K562 (cell line): Measurements from ENCODE around the gene ADGRB2. TPM values are rescaled to one million over a fixed set of nuclear protein-coding genes. Genes with fewer than 3 reads are reported as not detected.
A peak's percentile ranks its signal among the peaks of the same experiment; 100 is the strongest.

Experiments
- ATAC-seq: fragments of 200-7000 bp; cut with Tn5 transposase; 3 replicates; pipeline ENCODE4 v1.9.1; 2020; ENCODE audit warnings: moderate library complexity
- BruUV-seq: library from RNA; stranded (reverse); fragments of 400-500 nt; replicated peaks from 2 replicates; lab custom pipeline; 2021; lab: Mats Ljungman, UMichigan
- CTCF ChIA-PET: fragments of 300-600 bp; formaldehyde crosslinking; extraction: SDS; loops from one replicate; lab custom pipeline; 2021; ENCODE audit warnings: low intra/inter-chr PET ratio; lab: Yijun Ruan, JAX
- POLR2A ChIA-PET: fragments of 300-600, 350-650 bp; sonication (Branson Sonifier 250); formaldehyde crosslinking; extraction: SDS; loops from one replicate; lab custom pipeline; 2021; ENCODE audit warnings: antibody characterized with exemption, inconsistent platforms; lab: Yijun Ruan, JAX
- DNase-seq, 4 experiments: peaks; one replicate each; pipeline versions ENCODE4 v3.0.0 to v3.0.0-alpha.2; 2011 to 2018; ENCODE audit warnings: low spot score in 3 of 4, mixed read lengths in 3 of 4; ENCODE audit errors: extremely low read depth in 1 of 4
- FAIRE-seq: peaks from 2 replicates; lab custom pipeline; 2011; peaks lifted over from hg19 to GRCh38; lab: Jason Lieb, UNC
- H2AFZ ChIP-seq: 2 replicates; pipeline ENCODE4 v1.6.0; 2011; ENCODE audit warnings: low read depth, low read length, control low read depth, inconsistent platforms
- H3K27ac ChIP-seq: fragments of 200-600 bp; 3 replicates; pipeline ENCODE4 v1.8.0; 2011; ENCODE audit warnings: low read depth, mild to moderate bottlenecking, control low read depth, inconsistent platforms, low read length, moderate library complexity, mixed read lengths; ENCODE audit errors: extremely low read depth
- H3K27me3 ChIP-seq, 2 experiments: fragments of 300-600 bp in 1 of 2; 2 replicates in 1 of 2; 3 replicates in 1 of 2; pipeline versions ENCODE4 v1.6.0 to v1.8.0; 2011; ENCODE audit warnings: inconsistent platforms in 2 of 2, low read length in 2 of 2, mild to moderate bottlenecking in 1 of 2, mixed read lengths in 1 of 2, moderate library complexity in 1 of 2; ENCODE audit not compliant: control insufficient read depth in 2 of 2, insufficient read depth in 2 of 2
- H3K36me3 ChIP-seq: fragments of 300-600 bp; 3 replicates; pipeline ENCODE4 v1.8.0; 2011; ENCODE audit warnings: mild to moderate bottlenecking, low read length, inconsistent platforms; ENCODE audit not compliant: control insufficient read depth, insufficient read depth
- H3K4me1 ChIP-seq, 2 experiments: fragments of 200-600 bp in 1 of 2; replicated peaks in 1 of 2; 2 replicates in 1 of 2; 3 replicates in 1 of 2; pipeline versions ENCODE4 v1.5.1 to v1.8.0; 2011; ENCODE audit warnings: inconsistent platforms in 2 of 2, low read length in 2 of 2, mild to moderate bottlenecking in 1 of 2, mixed read lengths in 1 of 2, moderate library complexity in 1 of 2; ENCODE audit not compliant: control insufficient read depth in 2 of 2, insufficient read depth in 2 of 2
- H3K4me2 ChIP-seq: 2 replicates; pipeline ENCODE4 v1.6.1; 2011; ENCODE audit warnings: low read length, control low read depth, inconsistent platforms, mixed read lengths; ENCODE audit not compliant: insufficient read depth
- H3K4me3 ChIP-seq: fragments of 200-600 bp; sonication (generic), shearing (Covaris generic); 2 replicates; pipeline ENCODE4 v1.5.1; 2016; ENCODE audit warnings: control low read depth, inconsistent platforms
- H3K79me2 ChIP-seq: fragments of 200-600 bp; 3 replicates; pipeline ENCODE4 v1.8.0; 2011; ENCODE audit warnings: low read length, inconsistent platforms; ENCODE audit not compliant: control insufficient read depth, insufficient read depth
- H3K9ac ChIP-seq, 2 experiments: 2 replicates each; pipeline versions ENCODE4 v1.6.0 to v1.6.1; 2011; ENCODE audit warnings: low read depth in 2 of 2, low read length in 2 of 2, control low read depth in 1 of 2, inconsistent platforms in 1 of 2, mild to moderate bottlenecking in 1 of 2, mixed read lengths in 1 of 2; ENCODE audit not compliant: insufficient read depth in 1 of 2
- H3K9me1 ChIP-seq: one replicate; pipeline ENCODE4 v1.6.0; 2011; ENCODE audit warnings: inconsistent platforms, mild to moderate bottlenecking, low read length, moderate library complexity; ENCODE audit not compliant: control insufficient read depth, insufficient read depth
- H3K9me3 ChIP-seq: replicated peaks from 2 replicates; pipeline ENCODE4 v1.5.1; 2011; ENCODE audit warnings: low read depth, low read length, inconsistent platforms; ENCODE audit not compliant: control insufficient read depth, insufficient read depth
- H4K20me1 ChIP-seq: replicated peaks from 2 replicates; pipeline ENCODE4 v1.6.1; 2011; ENCODE audit warnings: low read length, inconsistent platforms, mixed read lengths; ENCODE audit not compliant: control insufficient read depth, insufficient read depth
- CTCF ChIP-seq, 3 experiments: IDR thresholded peaks in 2 of 3; conservative IDR thresholded peaks in 1 of 3; 2 replicates each; pipeline ENCODE4 v1.5.1; 2011 to 2012; ENCODE audit warnings: low read length in 3 of 3, mild to moderate bottlenecking in 3 of 3, control low read depth in 2 of 3, improper control_type of control experiment in 1 of 3, inconsistent platforms in 1 of 3, low read depth in 1 of 3, mixed read lengths in 1 of 3, moderate library complexity in 1 of 3; ENCODE audit not compliant: insufficient read depth in 2 of 3
- GATA2 ChIP-seq: sonication (generic); formaldehyde crosslinking; IDR thresholded peaks from 2 replicates; pipeline ENCODE4 v1.4.0; 2020; ENCODE audit warnings: mild to moderate bottlenecking, missing genetic modification reagents
- RAD21 ChIP-seq, 2 experiments: fragments of 250-450 bp in 1 of 2; fragments of 450-650 bp in 1 of 2; sonication (Bioruptor Pico) in 1 of 2; formaldehyde crosslinking in 1 of 2; IDR thresholded peaks in 1 of 2; conservative IDR thresholded peaks in 1 of 2; 2 replicates each; pipeline versions ENCODE4 v1.4.0 to v1.8.0; 2020 to 2022; ENCODE audit warnings: mild to moderate bottlenecking in 2 of 2, moderate library complexity in 1 of 2
- WGBS: fragments of 100-300 bp; shearing (Covaris generic); methylation state at CpG from one replicate; pipeline ENCODE4 v1.1.6; 2016; ENCODE audit warnings: low coverage, mixed read lengths; ENCODE audit not compliant: insufficient coverage; ENCODE audit errors: missing lambda C conversion rate; 5-methylcytosine and 5-hydroxymethylcytosine counted together
- in situ Hi-C: fragments of 300-500 bp; cut with MboI; formaldehyde crosslinking; loops from 4 replicates; pipeline ENCODE4 v1.15.0; 2018; ENCODE audit warnings: inconsistent platforms, mixed read lengths
- intact Hi-C: fragments of 100-400 bp; cut with micrococcal nuclease; formaldehyde crosslinking; loops from 2 replicates; pipeline ENCODE4 v1.14.2; 2022
- polyA plus RNA-seq, 8 experiments: library from polyadenylated mRNA; depleted of rRNA in 4 of 8; stranded (reverse) in 5 of 8; unstranded in 3 of 8; fragments of >200 nt; fragmentation: Nextera tagmentation in 2 of 8; fragmentation: Illumina TruSeq in 1 of 8; extraction: Ambion mirVana in 2 of 8; extraction: Trizol in 1 of 8; gene quantifications; 2 replicates each; pipeline versions ENCODE4 v1.2.1 to v1.2.3, GENCODE V29; 2011 to 2014; ENCODE audit warnings: inconsistent platforms in 1 of 8, missing spikeins in 1 of 8
- total RNA-seq, 7 experiments: library from RNA; depleted of rRNA in 6 of 7; stranded (reverse); fragments of >200 nt in 6 of 7; fragmentation: Illumina TruSeq in 2 of 7; extraction: Trizol in 2 of 7; gene quantifications; 2 replicates each; pipeline versions ENCODE4 v1.2.1 to v1.2.3, GENCODE V29; 2011 to 2021; ENCODE audit warnings: low replicate concordance in 1 of 7

The ADGRB2 gene
- total and polyA plus RNA-seq, 9 of the 15 experiments (the other 6 are each of a cell fraction or from before 2014, with no cell fraction given): 0.04 to 0.23 (median 0.20) TPM; not detected in 2

DNA sequence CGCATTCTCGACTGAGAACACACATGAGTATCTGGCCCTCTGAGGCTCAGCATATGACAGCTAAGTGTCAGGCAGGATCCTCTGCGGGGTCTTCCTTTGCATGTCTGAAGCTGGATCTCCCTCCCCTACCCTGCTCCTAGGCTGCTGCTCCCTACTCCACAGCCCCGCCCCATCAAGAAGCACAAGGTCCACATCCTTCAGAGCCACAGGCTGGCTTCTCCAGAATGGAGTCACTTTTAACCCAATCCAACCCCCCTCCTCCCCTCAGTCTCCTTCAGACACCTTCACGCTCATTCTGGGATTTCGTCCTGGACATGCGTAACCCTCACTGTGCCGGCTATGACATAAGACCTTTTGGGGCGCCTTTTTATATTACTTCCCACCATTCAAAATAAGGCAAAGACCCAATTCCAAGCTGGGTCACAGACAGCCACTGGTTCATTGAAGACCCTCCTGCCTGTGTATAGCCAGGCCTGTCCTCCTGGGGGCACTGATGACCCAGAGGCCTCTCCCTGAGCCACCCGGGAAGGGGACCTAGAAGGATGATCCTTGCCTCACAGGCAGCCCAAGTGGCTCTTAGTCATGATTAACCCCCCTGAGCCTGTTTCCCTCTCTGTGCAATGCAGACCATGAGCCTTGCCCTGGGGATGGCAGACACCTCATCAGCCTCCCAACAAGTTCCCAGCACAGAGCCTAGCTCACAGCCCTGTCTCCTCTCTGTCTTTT, 4.7 kb downstream of the ADGRB2 start:
- ATAC-seq (no peak), DNase-seq (no peak), FAIRE-seq (no peak)
- Histone ChIP-seq H3K36me3 (no peaks in the 10 kb centered on the region), H2AFZ (no peak overlapping the region), H3K4me2 (no peak overlapping the region), H3K9me1 (no peaks in the 10 kb centered on the region), H3K79me2 (no peaks in the 10 kb centered on the region), H3K4me1 (peaks cover 5 to 43% of the 10 kb centered on the region in 2 experiments; a peak in 4 of 5 replicates), H3K27me3 (peaks cover 57 to 78% of the 10 kb centered on the region in 2 experiments), H3K9ac (no peak overlapping the region), H3K9me3 (no peaks in the 10 kb centered on the region), H3K27ac (no peak overlapping the region), H4K20me1 (peaks cover 57% of the 10 kb centered on the region), H3K4me3 (no peak overlapping the region)
- in situ Hi-C loops (no loop called here), intact Hi-C loops (no loop called here)
- POLR2A ChIA-PET: interaction anchor here (0.6 to 1.5 kb wide), 3 partner anchors 8 to 328 kb away, joined by 3 read pairs; no protein-coding TSS in a partner anchor
- CTCF ChIA-PET: interaction anchor here (0.6 kb wide), 1 partner anchor 1315 kb away, joined by 4 read pairs; no protein-coding TSS in a partner anchor
- peak in 1 of 3 experiments; percentile 23; a peak in 2 of 6 replicates for TF ChIP-seq CTCF (IDR thresholded peaks at IDR 0.05 in 2 of 3, conservative IDR thresholded peaks at IDR 0.05 in 1 of 3; ENCODE audit: insufficient read depth in 2 of 3, low read depth in 1 of 3, low read length in 3 of 3)
- TF ChIP-seq GATA2 (CRISPR knock-in tag): no peak
- peak in 1 of 2 experiments; percentile 38; a peak in 2 of 4 replicates for TF ChIP-seq RAD21 (CRISPR knock-in tag; conservative IDR thresholded peaks at IDR 0.05 in 1 of 2, IDR thresholded peaks at IDR 0.05 in 1 of 2)
- 12% methylated on average over 10 of the region's 10 CpGs for WGBS
- no TSS peak for BruUV-seq
